H9 (cell line): ENCODE results near the gene KCNH5. TPM values are rescaled to one million over a fixed set of nuclear protein-coding genes. Genes with fewer than 3 reads are reported as not detected.

Experiments used
- DNase-seq: peaks from one replicate; pipeline ENCODE4 v3.0.0-alpha.2; 2017
- H2AFZ ChIP-seq: one replicate; pipeline ENCODE4 v1.6.1; 2013; ENCODE audit warnings: mild to moderate bottlenecking, low read length, control low read depth, moderate library complexity
- H2AK5ac ChIP-seq: 2 replicates; pipeline ENCODE4 v1.6.1; 2013; ENCODE audit warnings: low read length, control low read depth, mixed read lengths; ENCODE audit not compliant: insufficient read length
- H2BK120ac ChIP-seq: one replicate; pipeline ENCODE4 v1.6.1; 2013; ENCODE audit warnings: low read depth, mild to moderate bottlenecking, low read length, control low read depth, inconsistent platforms; ENCODE audit not compliant: poor library complexity, severe bottlenecking
- H2BK12ac ChIP-seq: 2 replicates; pipeline ENCODE4 v1.6.1; 2013; ENCODE audit warnings: low read length, control low read depth, mixed read lengths, low read depth; ENCODE audit not compliant: insufficient read length
- H2BK15ac ChIP-seq: 2 replicates; pipeline ENCODE4 v1.6.1; 2013; ENCODE audit warnings: low read depth, low read length, control low read depth
- H2BK20ac ChIP-seq: one replicate; pipeline ENCODE4 v1.6.1; 2013; ENCODE audit warnings: low read depth, mild to moderate bottlenecking, low read length, control low read depth, inconsistent platforms; ENCODE audit not compliant: poor library complexity, severe bottlenecking
- H2BK5ac ChIP-seq: 2 replicates; pipeline ENCODE4 v1.6.1; 2013; ENCODE audit warnings: low read length, control low read depth, mixed read lengths; ENCODE audit not compliant: insufficient read length
- H3K14ac ChIP-seq: 2 replicates; pipeline ENCODE4 v1.6.1; 2013; ENCODE audit warnings: low read length, control low read depth; ENCODE audit not compliant: insufficient read depth
- H3K18ac ChIP-seq: 2 replicates; pipeline ENCODE4 v1.6.1; 2013; ENCODE audit warnings: low read depth, mild to moderate bottlenecking, mixed read lengths, low read length, control low read depth; ENCODE audit not compliant: insufficient read length
- H3K23ac ChIP-seq: 2 replicates; pipeline ENCODE4 v1.6.1; 2013; ENCODE audit warnings: low read length, control low read depth, mixed read lengths, low read depth; ENCODE audit not compliant: insufficient read length
- H3K23me2 ChIP-seq: 2 replicates; pipeline ENCODE4 v1.6.1; 2013; ENCODE audit warnings: low read depth, mild to moderate bottlenecking, mixed read lengths, low read length, control low read depth; ENCODE audit not compliant: insufficient read length, poor library complexity, severe bottlenecking
- H3K27ac ChIP-seq: 2 replicates; pipeline ENCODE4 v1.5.1; 2013; ENCODE audit warnings: low read length, control low read depth, mixed read lengths, low read depth; ENCODE audit not compliant: insufficient read length
- H3K27me3 ChIP-seq: 2 replicates; pipeline ENCODE4 v1.6.1; 2013; ENCODE audit warnings: low read length, control low read depth, inconsistent platforms; ENCODE audit not compliant: insufficient read depth
- H3K4ac ChIP-seq: 2 replicates; pipeline ENCODE4 v1.6.1; 2013; ENCODE audit warnings: low read depth, mild to moderate bottlenecking, control low read depth, inconsistent platforms, low read length, moderate library complexity
- H3K4me1 ChIP-seq: 2 replicates; pipeline ENCODE4 v1.6.1; 2013; ENCODE audit warnings: low read length, control low read depth, inconsistent platforms; ENCODE audit not compliant: insufficient read depth
- H3K4me2 ChIP-seq: 2 replicates; pipeline ENCODE4 v1.6.1; 2013; ENCODE audit warnings: low read length, control low read depth, mixed read lengths; ENCODE audit not compliant: insufficient read length, insufficient read depth
- H3K56ac ChIP-seq: 2 replicates; pipeline ENCODE4 v1.6.1; 2013; ENCODE audit warnings: low read depth, mild to moderate bottlenecking, mixed read lengths, low read length, control low read depth; ENCODE audit not compliant: insufficient read length
- H3K79me1 ChIP-seq: 2 replicates; pipeline ENCODE4 v1.6.1; 2013; ENCODE audit warnings: low read depth, mild to moderate bottlenecking, moderate library complexity, low read length, control low read depth, inconsistent platforms; ENCODE audit not compliant: insufficient read depth, poor library complexity, severe bottlenecking
- H3K79me2 ChIP-seq: 2 replicates; pipeline ENCODE4 v1.6.1; 2013; ENCODE audit warnings: low read length, control low read depth, inconsistent platforms; ENCODE audit not compliant: insufficient read depth
- H3K9ac ChIP-seq: 2 replicates; pipeline ENCODE4 v1.6.1; 2013; ENCODE audit warnings: low read length, control low read depth, mixed read lengths; ENCODE audit not compliant: insufficient read length; ENCODE audit errors: extremely low read depth
- H3K9me3 ChIP-seq: one replicate; pipeline ENCODE4 v1.6.1; 2013; ENCODE audit warnings: low read depth, low read length, inconsistent platforms; ENCODE audit not compliant: control insufficient read depth
- H3T11ph ChIP-seq: one replicate; pipeline ENCODE4 v1.6.1; 2013; ENCODE audit warnings: mild to moderate bottlenecking, low read length, control low read depth, inconsistent platforms
- H4K20me1 ChIP-seq: one replicate; pipeline ENCODE4 v1.6.1; 2013; ENCODE audit not compliant: control insufficient read depth, insufficient read length, insufficient read depth
- H4K5ac ChIP-seq: 2 replicates; pipeline ENCODE4 v1.6.1; 2013; ENCODE audit warnings: low read depth, mild to moderate bottlenecking, mixed read lengths, low read length, control low read depth; ENCODE audit not compliant: insufficient read length
- H4K8ac ChIP-seq: replicated peaks from 2 replicates; pipeline ENCODE4 v1.6.1; 2013; ENCODE audit warnings: low read length, control low read depth, mixed read lengths, low read depth; ENCODE audit not compliant: insufficient read length
- H4K91ac ChIP-seq: 2 replicates; pipeline ENCODE4 v1.6.1; 2013; ENCODE audit warnings: low read depth, mild to moderate bottlenecking, moderate library complexity, mixed read lengths, low read length, control low read depth; ENCODE audit not compliant: insufficient read length
- H3K27ac Mint-ChIP-seq, 3 experiments: 2 replicates in 2 of 3; 3 replicates in 1 of 3; pipeline ENCODE4 v1.8.0; 2020 to 2021; ENCODE audit warnings: mixed read lengths in 3 of 3, mild to moderate bottlenecking in 1 of 3, moderate library complexity in 1 of 3
- H3K27me3 Mint-ChIP-seq: 2 replicates; pipeline ENCODE4 v1.8.0; 2021; ENCODE audit warnings: low read depth, mild to moderate bottlenecking, moderate library complexity, mixed read lengths
- H3K36me3 Mint-ChIP-seq, 3 experiments: 2 replicates in 2 of 3; 3 replicates in 1 of 3; pipeline ENCODE4 v1.8.0; 2020 to 2021; ENCODE audit warnings: low read depth in 3 of 3, mixed read lengths in 3 of 3; ENCODE audit not compliant: insufficient read depth in 1 of 3
- H3K4me1 Mint-ChIP-seq, 2 experiments: 2 replicates each; pipeline ENCODE4 v1.8.0; 2020; ENCODE audit warnings: mixed read lengths in 2 of 2
- H3K4me3 Mint-ChIP-seq, 2 experiments: 2 replicates in 1 of 2; 3 replicates in 1 of 2; pipeline ENCODE4 v1.8.0; 2020 to 2021; ENCODE audit warnings: mild to moderate bottlenecking in 2 of 2, mixed read lengths in 2 of 2, moderate library complexity in 1 of 2
- H3K9me3 Mint-ChIP-seq, 2 experiments: 2 replicates in 1 of 2; 3 replicates in 1 of 2; pipeline ENCODE4 v1.8.0; 2020; ENCODE audit warnings: mild to moderate bottlenecking in 2 of 2, mixed read lengths in 2 of 2, moderate library complexity in 1 of 2
- CTCF ChIP-seq: fragments of 200-600 bp; sonication (generic); conservative IDR thresholded peaks from 3 replicates; pipeline ENCODE4 v1.8.0; 2021; ENCODE audit warnings: antibody characterized with exemption, mild to moderate bottlenecking
- WGBS: extraction: QIAGEN DNeasy Blood & Tissue Kit; methylation state at CpG from one replicate; pipeline ENCODE4 v1.1.7; 2013; ENCODE audit warnings: missing lambda C conversion rate, low lambda C conversion rate, mixed read lengths; ENCODE audit not compliant: insufficient read length; ENCODE audit errors: extremely low coverage; 5-methylcytosine and 5-hydroxymethylcytosine counted together
- total RNA-seq: library from RNA; stranded (reverse); gene quantifications from 2 replicates; pipeline ENCODE4 v1.2.1, GENCODE V29; 2021

Gene KCNH5
- total RNA-seq, 1 experiment from 2014 or later = 0.42 TPM

GRCh38 chr14:63039866-63040265 is 5.4 kb downstream of the KCNH5 start:
- Histone ChIP-seq H2BK15ac (no peak overlapping the region), H4K8ac (no peak overlapping the region), H3K4ac (no peak overlapping the region), H3K23ac (no peak overlapping the region), H2BK5ac (no peak overlapping the region), H3K18ac (no peak overlapping the region), H2BK12ac (no peak overlapping the region), H2AFZ (no peak overlapping the region), H4K91ac (no peak overlapping the region), H3K79me1 (no peaks in the 10 kb centered on the region), H3K4me1 (no peaks in the 10 kb centered on the region), H3K9ac (no peak overlapping the region), H2AK5ac (no peak overlapping the region), H3K9me3 (no peaks in the 10 kb centered on the region), H3K14ac (no peak overlapping the region), H3K27ac (no peak overlapping the region), H3K4me2 (no peak overlapping the region), H4K5ac (no peak overlapping the region), H3K79me2 (no peaks in the 10 kb centered on the region), H3K23me2 (peaks cover 5% of the 10 kb centered on the region), H2BK20ac (no peak overlapping the region), H3K27me3 (peaks cover 6% of the 10 kb centered on the region; the same call in 1 of the 2 replicates), H3T11ph (no peak overlapping the region), H4K20me1 (no peaks in the 10 kb centered on the region), H2BK120ac (no peak overlapping the region), H3K56ac (no peak overlapping the region)
- no peak overlapping the region for H3K27ac Mint-ChIP-seq
- no peaks in the 10 kb centered on the region for H3K9me3 Mint-ChIP-seq
- no peak overlapping the region for H3K4me3 Mint-ChIP-seq
- no peaks in the 10 kb centered on the region for H3K36me3 Mint-ChIP-seq
- peak; percentile 84 for TF ChIP-seq CTCF
- no CpG with 5 or more reads among the region's 3 CpGs for WGBS
- peaks cover 31% of the 10 kb centered on the region for H3K27me3 Mint-ChIP-seq
- peaks cover 8 to 9% of the 10 kb centered on the region in 2 experiments for H3K4me1 Mint-ChIP-seq
- DNase-seq = no peak
